ENCODE data around the gene UPK3BL1. TPM values are rescaled to one million over a fixed set of nuclear protein-coding genes. Genes with fewer than 3 reads are reported as not detected.
A peak's percentile ranks its signal among the peaks of the same experiment; 100 is the strongest.
"Not testable (repeated sequence)": the region's sequence is repeated elsewhere in the genome, so short reads cannot be mapped to it uniquely, and the experiment has no call there.

The UPK3BL1 gene
- 21.3 to 27.4 TPM (median 23.2 TPM) in 3 replicates for total RNA-seq (2021)
- Bru-seq, nascent RNA: percentile 55 among the genes with signal in this experiment
- long read RNA-seq, experiment 1, partial matches to known transcripts: 0 of 5 reads
- long read RNA-seq, experiment 1, other reads (novel, unspliced or antisense): 2 of 5 reads
- long read RNA-seq, experiment 2, partial matches to known transcripts: 9 of 10 reads
- long read RNA-seq, experiment 2, other reads (novel, unspliced or antisense): 0 of 10 reads
- long read RNA-seq, experiment 3: 0 reads

GRCh38 chr7:102642691-102643090 lies at the start of gene UPK3BL1:
Gene UPK3BL1 (minus strand): TSS chr7:102642791. CDS start chr7:102642741, 50 bp downstream.
- ATAC-seq: peak; percentile 14
- H3K36me3 Mint-ChIP-seq; CTCF ChIA-PET; H3K9me3 Mint-ChIP-seq; H3K4me3 Mint-ChIP-seq; H3K4me1 Mint-ChIP-seq; DNase-seq (ENCODE audit: low spot score); POLR2A ChIA-PET; H3K27ac Mint-ChIP-seq; H3K27me3 Mint-ChIP-seq (ENCODE audit: low read depth): not testable (repeated sequence)

- POLR2A ChIA-PET; H3K4me3 Mint-ChIP-seq; H3K27ac Mint-ChIP-seq; DNase-seq (ENCODE audit: low spot score); H3K4me1 Mint-ChIP-seq; H3K9me3 Mint-ChIP-seq; CTCF ChIA-PET; ATAC-seq; H3K36me3 Mint-ChIP-seq: not testable (repeated sequence)
- peaks cover 34% of the 10 kb centered on the region for H3K27me3 Mint-ChIP-seq (ENCODE audit: low read depth)
These were observed 48.0 kb upstream of the UPK3BL1 start for GRCh38 chr7:102690602-102691001.

GRCh38 chr7:102689436-102690282 lies 47.1 kb upstream of the UPK3BL1 start:
- H3K36me3 Mint-ChIP-seq; H3K4me3 Mint-ChIP-seq; CTCF ChIA-PET; H3K27ac Mint-ChIP-seq; POLR2A ChIA-PET; H3K4me1 Mint-ChIP-seq; DNase-seq (ENCODE audit: low spot score); H3K9me3 Mint-ChIP-seq: not testable (repeated sequence)
- peaks cover 30% of the 10 kb centered on the region for H3K27me3 Mint-ChIP-seq (ENCODE audit: low read depth)
- peak; percentile 7 for ATAC-seq

- H3K4me3 Mint-ChIP-seq; H3K27ac Mint-ChIP-seq; POLR2A ChIA-PET; CTCF ChIA-PET; H3K4me1 Mint-ChIP-seq; H3K36me3 Mint-ChIP-seq; H3K9me3 Mint-ChIP-seq; DNase-seq (ENCODE audit: low spot score): not testable (repeated sequence)
- ATAC-seq: peak; percentile 90
- H3K27me3 Mint-ChIP-seq (ENCODE audit: low read depth): peaks cover 21% of the 10 kb centered on the region
These were observed 45.9 kb upstream of the UPK3BL1 start for GRCh38 chr7:102688299-102689036.

GRCh38 chr7:102682560-102682959 lies 40.0 kb upstream of the UPK3BL1 start:
- POLR2A ChIA-PET, CTCF ChIA-PET: not testable (repeated sequence)

GRCh38 chr7:102680780-102681179 lies 38.2 kb upstream of the UPK3BL1 start:
- H3K27ac Mint-ChIP-seq; H3K4me1 Mint-ChIP-seq; POLR2A ChIA-PET; CTCF ChIA-PET; H3K4me3 Mint-ChIP-seq; DNase-seq (ENCODE audit: low spot score); H3K27me3 Mint-ChIP-seq (ENCODE audit: low read depth); H3K36me3 Mint-ChIP-seq; H3K9me3 Mint-ChIP-seq: not testable (repeated sequence)
- ATAC-seq: peak; percentile 43

More at GRCh38 chr7:102682560-102682959, 40.0 kb upstream of the UPK3BL1 start:
- not testable (repeated sequence) for H3K4me3 Mint-ChIP-seq; H3K36me3 Mint-ChIP-seq; H3K27me3 Mint-ChIP-seq (ENCODE audit: low read depth); H3K9me3 Mint-ChIP-seq; ATAC-seq; DNase-seq (ENCODE audit: low spot score); H3K4me1 Mint-ChIP-seq; H3K27ac Mint-ChIP-seq

- H3K4me1 Mint-ChIP-seq; CTCF ChIA-PET; DNase-seq (ENCODE audit: low spot score); H3K36me3 Mint-ChIP-seq; POLR2A ChIA-PET; H3K4me3 Mint-ChIP-seq; H3K27ac Mint-ChIP-seq; H3K9me3 Mint-ChIP-seq; H3K27me3 Mint-ChIP-seq (ENCODE audit: low read depth); ATAC-seq: not testable (repeated sequence)
These were observed 33.0 kb upstream of the UPK3BL1 start for GRCh38 chr7:102675545-102675944.

GRCh38 chr7:102673447-102674067 lies 31.0 kb upstream of the UPK3BL1 start:
- POLR2A ChIA-PET; H3K4me1 Mint-ChIP-seq; H3K9me3 Mint-ChIP-seq; H3K4me3 Mint-ChIP-seq; H3K27ac Mint-ChIP-seq; ATAC-seq; H3K27me3 Mint-ChIP-seq (ENCODE audit: low read depth); DNase-seq (ENCODE audit: low spot score); H3K36me3 Mint-ChIP-seq; CTCF ChIA-PET: not testable (repeated sequence)

- H3K4me1 Mint-ChIP-seq; H3K9me3 Mint-ChIP-seq; DNase-seq (ENCODE audit: low spot score); H3K4me3 Mint-ChIP-seq; H3K27me3 Mint-ChIP-seq (ENCODE audit: low read depth); POLR2A ChIA-PET; H3K36me3 Mint-ChIP-seq; H3K27ac Mint-ChIP-seq: not testable (repeated sequence)
- CTCF ChIA-PET: interaction anchor here (0.6 kb wide), 1 partner anchor 192 kb away, joined by 5 read pairs; no protein-coding TSS in a partner anchor
- peak; percentile 48 for ATAC-seq
These were observed 29.3 kb upstream of the UPK3BL1 start for GRCh38 chr7:102671956-102672307.

GRCh38 chr7:102671166-102671955 lies 28.8 kb upstream of the UPK3BL1 start, which contains the start of gene POLR2J2:
Gene POLR2J2 (minus strand): TSS chr7:102671663. CDS start chr7:102671601, 62 bp downstream.
- H3K4me1 Mint-ChIP-seq; H3K9me3 Mint-ChIP-seq; H3K36me3 Mint-ChIP-seq; H3K27me3 Mint-ChIP-seq (ENCODE audit: low read depth); POLR2A ChIA-PET; H3K27ac Mint-ChIP-seq: not testable (repeated sequence)
- DNase-seq (ENCODE audit: low spot score): peak; percentile 97
- peak; percentile 92 for ATAC-seq
- CTCF ChIA-PET: interaction anchor here (0.6 kb wide), 1 partner anchor 192 kb away, joined by 5 read pairs; no protein-coding TSS in a partner anchor
- H3K4me3 Mint-ChIP-seq: peak within 1 kb of the TSS; percentile 75

- ATAC-seq; H3K4me1 Mint-ChIP-seq; POLR2A ChIA-PET; H3K36me3 Mint-ChIP-seq; H3K27ac Mint-ChIP-seq; H3K9me3 Mint-ChIP-seq; DNase-seq (ENCODE audit: low spot score); H3K27me3 Mint-ChIP-seq (ENCODE audit: low read depth); CTCF ChIA-PET; H3K4me3 Mint-ChIP-seq: not testable (repeated sequence)
These were observed 24.9 kb upstream of the UPK3BL1 start for GRCh38 chr7:102667523-102667922.
